GM13976 (cell line): ENCODE data around the gene CEACAM16.
A peak's percentile ranks its signal among the peaks of the same experiment; 100 is the strongest.

Experiments
- DNase-seq: peaks from one replicate; pipeline ENCODE4 v3.0.0; 2012; ENCODE audit warnings: low spot score
- CTCF ChIP-seq: IDR thresholded peaks from 2 replicates; pipeline ENCODE4 v1.5.1; 2012; ENCODE audit warnings: borderline replicate concordance, mild to moderate bottlenecking; ENCODE audit not compliant: insufficient read depth; ENCODE audit errors: extremely low read depth, missing control alignments, control extremely low read depth
- in situ Hi-C: fragments of 300-500 bp; cut with MboI; formaldehyde crosslinking; loops from one replicate; pipeline ENCODE4 v1.12.0; 2022; ENCODE audit warnings: low sequenced_read_pairs, mixed read lengths, inconsistent platforms; ENCODE audit not compliant: unreplicated experiment

CEACAM16 gene

GRCh38 chr19:44684892-44685863 is 13.8 kb upstream of the CEACAM16 start:
- TF ChIP-seq CTCF: no peak
- in situ Hi-C loops: no loop called here
- no peak for DNase-seq

DNA sequence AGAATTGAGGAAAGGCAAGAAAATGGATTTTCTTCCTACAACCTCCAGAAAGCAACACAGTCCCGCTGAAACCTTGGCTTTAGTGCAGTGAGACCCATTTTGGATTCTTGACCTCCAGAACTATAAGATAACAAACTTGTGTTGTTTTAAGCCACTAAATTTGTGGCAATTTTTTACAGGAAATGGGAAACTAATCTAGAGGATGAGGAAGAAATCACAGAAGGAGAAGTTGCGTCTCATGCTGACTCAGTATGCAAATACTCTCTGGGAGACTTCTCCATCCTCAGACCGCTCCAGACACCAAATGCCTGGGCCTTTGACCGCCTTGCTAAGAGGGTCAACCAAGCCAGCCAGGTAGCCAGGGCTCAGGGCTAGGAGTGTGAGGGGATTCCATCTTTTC is 13.1 kb upstream of the CEACAM16 start:
- DNase-seq: no peak
- in situ Hi-C loops: no loop called here
- TF ChIP-seq CTCF: no peak

DNA sequence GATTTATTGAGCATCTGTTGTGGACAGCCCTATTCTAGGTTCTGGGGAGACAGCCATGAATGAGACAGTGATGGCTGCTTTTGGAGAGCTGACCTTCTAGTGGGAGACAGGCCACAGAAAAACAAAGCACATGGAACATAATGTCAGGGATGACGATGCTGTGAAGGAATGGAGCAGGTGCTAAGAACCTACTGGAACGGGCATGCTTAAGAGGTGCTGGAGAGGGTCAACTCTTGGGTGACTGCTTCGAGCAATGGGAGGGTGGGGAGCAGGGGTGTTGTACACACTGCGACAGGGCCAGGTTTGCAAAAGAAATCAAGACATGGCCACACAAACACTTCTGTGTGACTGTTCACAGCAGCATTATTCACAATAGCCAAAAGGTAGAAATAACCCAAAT is 12.1 kb upstream of the CEACAM16 start:
- in situ Hi-C loops: no loop called here
- no peak for DNase-seq
- TF ChIP-seq CTCF: no peak

GRCh38 chr19:44687888-44688287 is 11.1 kb upstream of the CEACAM16 start:
- in situ Hi-C loops: no loop called here
- no peak for DNase-seq
- TF ChIP-seq CTCF: no peak

- in situ Hi-C loops: no loop called here
- peak; percentile 92 for TF ChIP-seq CTCF
- peak; percentile 77 for DNase-seq
Observed at GRCh38 chr19:44689290-44690130, 9.4 kb upstream of the CEACAM16 start.

DNA sequence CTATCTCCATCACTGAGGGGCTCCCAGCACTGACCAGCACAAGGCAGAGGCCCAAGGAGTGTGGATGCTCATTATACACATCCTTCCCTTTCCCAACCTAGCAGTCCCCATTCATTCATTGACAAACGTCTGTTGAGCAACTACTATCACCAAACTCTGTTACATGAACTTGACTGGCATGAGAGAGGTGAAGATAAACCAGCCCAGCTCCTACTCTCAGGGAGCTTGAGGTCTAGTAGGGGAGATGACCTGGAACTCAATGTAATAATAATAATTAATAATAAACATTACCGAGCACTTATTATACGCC is 8.9 kb upstream of the CEACAM16 start:
- no peak for TF ChIP-seq CTCF
- DNase-seq: no peak
- in situ Hi-C loops: no loop called here
